Effector CD4-positive, alpha-beta T cell (primary cell): Measurements from ENCODE around the gene ELF2.
A peak's percentile ranks its signal among the peaks of the same experiment; 100 is the strongest.
"Not testable (repeated sequence)": the region's sequence is repeated elsewhere in the genome, so short reads cannot be mapped to it uniquely, and the experiment has no call there.

Experiments
- DNase-seq: peaks from one replicate; pipeline ENCODE4 v3.0.0-alpha.2; 2020

Gene ELF2

GRCh38 chr4:139018501-139018900 lies 158.5 kb downstream of the ELF2 start:
- no peak for DNase-seq

- no peak for DNase-seq
Observed at GRCh38 chr4:139017861-139018260, 159.2 kb downstream of the ELF2 start.

GRCh38 chr4:139015948-139016471 lies 161.0 kb downstream of the ELF2 start:
- peak; percentile 20 for DNase-seq

- peak; percentile 92 for DNase-seq
Observed at GRCh38 chr4:139015269-139015947, 161.6 kb downstream of the ELF2 start, which contains the start of gene NOCT. Gene NOCT, plus strand, starts transcription at chr4:139015781. Its CDS starts 201 bp downstream, at chr4:139015982.

GRCh38 chr4:139014371-139015268 lies 162.4 kb downstream of the ELF2 start:
- no peak for DNase-seq

- no peak for DNase-seq
Observed at GRCh38 chr4:139011225-139011950, 165.6 kb downstream of the ELF2 start.

- DNase-seq = no peak
Observed at GRCh38 chr4:139009702-139010101, 167.3 kb downstream of the ELF2 start.

- DNase-seq = not testable (repeated sequence)
Observed at GRCh38 chr4:139008278-139008677, 168.7 kb downstream of the ELF2 start.

- DNase-seq = no peak
Observed at GRCh38 chr4:139007640-139008039, 169.4 kb downstream of the ELF2 start.
